Body of pancreas (tissue), 4 donors: ENCODE results near the gene TRIOBP. TPM values are rescaled to one million over a fixed set of nuclear protein-coding genes. Genes with fewer than 3 reads are reported as not detected.

ENCODE experiments used
- ATAC-seq: fragments of 150-250 bp; one replicate; pipeline ENCODE4 v1.9.1; 2016
- DNase-seq, 4 donors: peaks; one replicate each; pipeline ENCODE4 v3.0.0-alpha.2; 2019
- H3K27ac ChIP-seq, 4 donors: fragments of 200-600 bp; sonication (generic); 1 replicate in 3 of 4; 2 replicates in 1 of 4; pipeline versions ENCODE4 v1.5.1 to v1.6.1; 2016 to 2019; ENCODE audit warnings: mild to moderate bottlenecking in 1 of 4, mixed read lengths in 1 of 4, moderate library complexity in 1 of 4
- H3K27me3 ChIP-seq, 2 donors: fragments of 200-600 bp; sonication (generic); one replicate each; pipeline ENCODE4 v1.6.0; 2016; ENCODE audit warnings: mild to moderate bottlenecking in 1 of 2
- H3K36me3 ChIP-seq, 2 donors: fragments of 200-600 bp; sonication (generic); replicated peaks in 1 of 2; 2 replicates each; pipeline ENCODE4 v1.5.1; 2016; ENCODE audit warnings: low read depth in 2 of 2; ENCODE audit not compliant: insufficient read depth in 1 of 2
- H3K4me1 ChIP-seq: fragments of 200-600 bp; sonication (generic); one replicate; pipeline ENCODE4 v1.6.0; 2016
- H3K4me3 ChIP-seq, 2 donors: fragments of 200-600 bp; sonication (generic); 1 replicate in 1 of 2; 2 replicates in 1 of 2; pipeline ENCODE4 v1.5.1; 2016 to 2019
- H3K9me3 ChIP-seq, 3 donors: fragments of 200-600 bp; sonication (generic); 1 replicate in 2 of 3; 2 replicates in 1 of 3; pipeline ENCODE4 v1.5.1; 2016
- POLR2A ChIP-seq, 3 donors: fragments of 450-650 bp; IDR thresholded peaks; one replicate each; pipeline ENCODE4 v1.6.1; 2016; ENCODE audit warnings: antibody characterized with exemption in 3 of 3, mild to moderate bottlenecking in 2 of 3
- WGBS, 2 donors: methylation state at CpG; one replicate each; pipeline ENCODE4 v1.1.5; 2017; 5-methylcytosine and 5-hydroxymethylcytosine counted together
- intact Hi-C: fragments of 100-400 bp; cut with DNase I; formaldehyde crosslinking; loops from one replicate; pipeline ENCODE4 v1.15.1; 2023
- total RNA-seq, 2 donors: library from RNA; depleted of rRNA; stranded (reverse); fragments of >200 nt; gene quantifications; one replicate each; pipeline ENCODE4 v1.1.0, GENCODE V29; 2016
- TF ChIP-seq, protein P1 (sequence below), 7 experiments: fragments of 450-650 bp in 4 of 7; fragments of 200-600 bp in 3 of 7; sonication (generic) in 3 of 7; IDR thresholded peaks; one replicate each; pipeline ENCODE4 v1.5.1; 2016 to 2019; ENCODE audit warnings: antibody characterized with exemption in 7 of 7

The TRIOBP gene
- total RNA-seq, 2 donors from 2014 or later = 65.6 to 76.5 TPM

DNA sequence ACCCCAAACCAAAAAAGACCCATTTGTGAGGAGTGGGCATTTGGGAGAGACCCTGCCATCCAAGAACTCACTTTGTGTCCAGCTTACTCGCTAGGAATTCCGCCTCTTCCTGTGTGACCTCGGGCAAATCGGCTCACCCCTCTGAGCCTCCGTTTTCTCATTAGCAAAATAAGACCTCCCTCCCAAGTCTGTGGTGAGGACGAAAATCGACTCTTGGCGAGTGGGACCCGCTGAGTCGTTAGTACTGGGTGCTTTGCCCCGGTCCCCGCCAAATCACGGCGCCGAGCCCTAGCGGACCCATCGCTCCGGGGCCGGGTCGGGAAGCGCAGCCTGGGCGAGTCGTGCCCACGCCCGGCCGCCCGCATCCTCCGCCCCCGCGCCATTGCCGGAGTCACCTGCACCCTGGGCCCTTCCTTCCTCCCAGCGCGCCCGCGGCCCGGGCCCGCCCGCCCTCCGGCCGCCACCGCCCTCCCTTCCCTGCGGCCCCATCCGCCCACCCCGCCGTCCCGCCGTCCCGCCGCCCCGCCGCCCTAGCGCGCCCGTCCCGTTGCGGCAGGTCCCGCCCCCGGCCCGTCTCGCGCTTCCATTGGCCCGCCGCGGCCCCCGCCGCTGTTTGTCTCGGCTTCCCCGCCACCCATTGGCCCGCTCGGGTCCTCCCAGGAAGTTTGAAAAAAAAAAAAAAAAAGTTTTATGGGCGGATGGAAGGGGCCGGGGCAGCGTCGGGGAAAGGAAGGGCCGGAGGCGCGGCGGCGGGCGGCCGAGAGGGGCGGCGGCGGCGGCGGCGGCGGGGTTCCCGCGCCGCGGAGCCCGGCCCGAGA lies 48.9 kb downstream of the TRIOBP start:
- Histone ChIP-seq H3K36me3 (no peaks in the 10 kb centered on the region), H3K9me3 (no peaks in the 10 kb centered on the region), H3K27ac (peak overlapping the region; percentile 86 to 88 (median 87)), H3K4me3 (peak overlapping the region; percentile 45 to 58), H3K4me1 (peaks cover 52% of the 10 kb centered on the region), H3K27me3 (no peaks in the 10 kb centered on the region)
- ATAC-seq (peak; percentile 91), DNase-seq (peak; percentile 90 to 94 (median 92))
- WGBS, 2 donors = 0 to 3% methylated on average over 15 to 70 of the region's 94 CpGs
- TF ChIP-seq, protein P1, sequence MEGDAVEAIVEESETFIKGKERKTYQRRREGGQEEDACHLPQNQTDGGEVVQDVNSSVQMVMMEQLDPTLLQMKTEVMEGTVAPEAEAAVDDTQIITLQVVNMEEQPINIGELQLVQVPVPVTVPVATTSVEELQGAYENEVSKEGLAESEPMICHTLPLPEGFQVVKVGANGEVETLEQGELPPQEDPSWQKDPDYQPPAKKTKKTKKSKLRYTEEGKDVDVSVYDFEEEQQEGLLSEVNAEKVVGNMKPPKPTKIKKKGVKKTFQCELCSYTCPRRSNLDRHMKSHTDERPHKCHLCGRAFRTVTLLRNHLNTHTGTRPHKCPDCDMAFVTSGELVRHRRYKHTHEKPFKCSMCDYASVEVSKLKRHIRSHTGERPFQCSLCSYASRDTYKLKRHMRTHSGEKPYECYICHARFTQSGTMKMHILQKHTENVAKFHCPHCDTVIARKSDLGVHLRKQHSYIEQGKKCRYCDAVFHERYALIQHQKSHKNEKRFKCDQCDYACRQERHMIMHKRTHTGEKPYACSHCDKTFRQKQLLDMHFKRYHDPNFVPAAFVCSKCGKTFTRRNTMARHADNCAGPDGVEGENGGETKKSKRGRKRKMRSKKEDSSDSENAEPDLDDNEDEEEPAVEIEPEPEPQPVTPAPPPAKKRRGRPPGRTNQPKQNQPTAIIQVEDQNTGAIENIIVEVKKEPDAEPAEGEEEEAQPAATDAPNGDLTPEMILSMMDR (IDR thresholded peaks at IDR 0.05) = no peak
- TF ChIP-seq POLR2A (IDR thresholded peaks at IDR 0.05) = peak in 2 of 3 donors; percentile 47
- intact Hi-C loops = no loop called here

DNA sequence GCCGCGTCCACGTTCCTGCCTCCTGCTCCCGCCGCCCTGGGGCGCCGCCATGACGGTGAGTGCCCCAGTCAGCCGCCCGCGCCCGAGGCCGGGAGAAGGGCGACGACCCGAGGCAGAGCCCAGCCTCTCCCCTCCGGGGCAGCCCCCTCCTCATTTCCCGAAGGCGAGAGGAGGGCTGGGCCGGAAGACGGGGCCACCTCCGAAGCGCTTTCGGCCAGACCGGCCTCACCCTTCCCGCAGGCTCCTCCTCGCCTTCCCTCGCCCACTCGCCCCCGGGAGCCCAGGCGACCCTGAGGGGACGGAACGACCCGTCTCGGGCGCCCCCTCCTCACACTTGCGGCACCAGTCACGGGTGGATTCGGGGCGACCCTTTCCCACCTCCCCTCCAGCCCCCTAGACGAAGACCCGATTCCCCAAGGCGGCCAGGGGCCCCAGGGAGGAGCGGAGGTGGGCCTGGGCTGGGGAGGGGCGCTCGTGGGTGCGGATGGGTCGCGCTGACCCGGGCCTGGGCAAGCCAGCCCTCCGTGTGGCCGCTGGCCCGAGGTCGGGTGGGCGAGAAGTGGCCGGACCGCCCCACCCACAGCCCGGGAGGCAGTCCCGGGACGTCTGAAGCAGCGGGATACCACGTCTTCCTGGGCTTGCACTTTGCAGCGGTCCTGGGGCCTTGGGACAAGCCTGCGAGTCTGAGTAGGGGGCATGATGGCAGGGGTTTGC lies 49.7 kb downstream of the TRIOBP start:
- DNase-seq (peak in 2 of 4 donors; percentile 34 to 42), ATAC-seq (peak; percentile 21)
- TF ChIP-seq POLR2A (IDR thresholded peaks at IDR 0.05) = no peak
- TF ChIP-seq, protein P1 (IDR thresholded peaks at IDR 0.05) = no peak
- intact Hi-C loops = no loop called here
- no peaks in the 10 kb centered on the region for H3K9me3 ChIP-seq
- H3K4me1 ChIP-seq = peaks cover 53% of the 10 kb centered on the region
- H3K36me3 ChIP-seq = no peaks in the 10 kb centered on the region
- WGBS, 2 donors = 0 to 1% methylated on average over 28 to 47 of the region's 64 CpGs
- peak overlapping the region; percentile 86 to 88 (median 87) for H3K27ac ChIP-seq
- H3K4me3 ChIP-seq = peak overlapping the region; percentile 53 to 58
- no peaks in the 10 kb centered on the region for H3K27me3 ChIP-seq

DNA sequence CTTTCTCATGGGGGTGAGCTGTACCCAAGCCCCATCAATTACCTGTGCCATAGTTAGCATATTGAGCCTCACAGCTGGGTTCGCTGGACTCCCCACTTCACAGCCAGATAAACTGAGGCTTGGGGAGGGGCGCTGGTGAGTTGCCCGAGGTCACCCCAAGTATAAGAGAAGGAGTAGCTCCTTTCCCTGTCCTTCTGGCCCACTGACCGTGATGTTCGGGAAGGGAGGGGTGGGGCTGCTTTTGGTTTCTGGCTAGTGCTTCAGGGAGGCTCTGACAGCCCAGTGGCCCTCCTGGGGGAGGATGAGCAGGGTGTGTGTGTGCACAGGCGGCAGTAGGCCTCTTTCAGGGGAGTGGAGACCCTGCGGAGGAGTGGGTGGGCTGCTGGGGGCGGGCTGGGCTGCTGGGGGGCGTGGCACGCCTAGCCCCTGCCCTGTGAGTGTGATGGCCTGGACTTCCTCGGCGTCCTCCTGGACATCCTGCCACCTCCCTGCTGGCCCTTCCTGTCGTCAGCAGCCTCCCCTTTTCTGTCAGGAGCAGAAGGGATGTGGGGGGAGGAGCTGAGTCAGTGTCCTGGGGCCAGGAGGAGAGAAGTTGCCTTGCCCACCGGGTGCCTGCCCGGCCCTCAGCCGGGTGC lies 50.3 kb downstream of the TRIOBP start:
- no peaks in the 10 kb centered on the region for H3K36me3 ChIP-seq
- H3K27me3 ChIP-seq = no peaks in the 10 kb centered on the region
- 7% methylated on average over 12 to 16 of the region's 16 CpGs for WGBS, 2 donors
- ATAC-seq (no peak), DNase-seq (peak in 1 of 4 donors; percentile 39)
- H3K9me3 ChIP-seq = no peaks in the 10 kb centered on the region
- no peak for TF ChIP-seq POLR2A (IDR thresholded peaks at IDR 0.05)
- TF ChIP-seq, protein P1 (IDR thresholded peaks at IDR 0.05) = no peak
- intact Hi-C loops = no loop called here
- peaks cover 60% of the 10 kb centered on the region for H3K4me1 ChIP-seq
- peak overlapping the region; percentile 53 to 58 for H3K4me3 ChIP-seq
- peak overlapping the region; percentile 86 to 88 (median 87) for H3K27ac ChIP-seq

DNA sequence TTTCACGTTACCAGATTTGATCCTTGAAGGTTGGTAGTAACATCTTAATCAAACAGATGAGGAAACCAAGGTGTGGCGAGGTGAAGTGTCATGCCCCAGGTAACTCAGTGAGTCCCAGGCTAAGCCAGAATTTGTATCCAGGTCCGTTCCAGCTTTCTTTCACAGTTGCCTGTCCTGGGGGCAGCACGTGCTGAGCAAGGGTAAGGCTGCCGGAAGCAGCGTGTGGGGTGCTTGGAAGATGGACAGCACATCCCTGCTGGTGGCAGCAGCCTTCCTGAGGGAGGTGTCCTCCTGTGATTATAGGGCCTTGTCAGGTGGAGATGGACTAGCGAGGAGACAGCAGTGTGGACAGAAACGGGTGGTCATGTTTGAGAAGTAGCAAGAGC lies 50.9 kb downstream of the TRIOBP start:
- intact Hi-C loops = no loop called here
- Histone ChIP-seq H3K27me3 (no peaks in the 10 kb centered on the region), H3K4me1 (peaks cover 65% of the 10 kb centered on the region), H3K4me3 (no peak overlapping the region), H3K9me3 (no peaks in the 10 kb centered on the region), H3K36me3 (no peaks in the 10 kb centered on the region), H3K27ac (peak overlapping the region; percentile 86 to 88 (median 87))
- no peak for TF ChIP-seq POLR2A (IDR thresholded peaks at IDR 0.05)
- TF ChIP-seq, protein P1 (IDR thresholded peaks at IDR 0.05) = no peak
- 34 to 41% methylated on average over 7 to 8 of the region's 8 CpGs for WGBS, 2 donors
- no peak for DNase-seq
- ATAC-seq = no peak
